ENCODE data around the gene HORMAD2. TPM values are rescaled to one million over a fixed set of nuclear protein-coding genes. Genes with fewer than 3 reads are reported as not detected.

The HORMAD2 gene
- total RNA-seq, 1 donor from 2014 or later: not detected

- no peak for DNase-seq (ENCODE audit: low spot score)
Measured at GRCh38 chr22:30104501-30105156, 24.4 kb downstream of the HORMAD2 start.

GRCh38 chr22:30105483-30105882 lies 25.2 kb downstream of the HORMAD2 start:
- no peak for DNase-seq (ENCODE audit: low spot score)

GRCh38 chr22:30113494-30113893 lies 33.2 kb downstream of the HORMAD2 start:
- DNase-seq (ENCODE audit: low spot score): no peak

GRCh38 chr22:30114361-30114760 lies 34.1 kb downstream of the HORMAD2 start:
- no peak for DNase-seq (ENCODE audit: low spot score)

GRCh38 chr22:30115705-30116104 lies 35.4 kb downstream of the HORMAD2 start:
- DNase-seq (ENCODE audit: low spot score): no peak

GRCh38 chr22:30116362-30117117 lies 36.3 kb downstream of the HORMAD2 start:
- DNase-seq (ENCODE audit: low spot score): no peak

- no peak for DNase-seq (ENCODE audit: low spot score)
Measured at GRCh38 chr22:30117256-30117655, 37.0 kb downstream of the HORMAD2 start.

GRCh38 chr22:30118291-30118690 lies 38.0 kb downstream of the HORMAD2 start:
- no peak for DNase-seq (ENCODE audit: low spot score)

GRCh38 chr22:30121960-30122359 lies 41.7 kb downstream of the HORMAD2 start:
- DNase-seq (ENCODE audit: low spot score): no peak

- no peak for DNase-seq (ENCODE audit: low spot score)
Measured at GRCh38 chr22:30123463-30123862, 43.2 kb downstream of the HORMAD2 start.

- DNase-seq (ENCODE audit: low spot score): no peak
Measured at GRCh38 chr22:30127749-30128166, 47.5 kb downstream of the HORMAD2 start.

- DNase-seq (ENCODE audit: low spot score): no peak
Measured at GRCh38 chr22:30128511-30128910, 48.2 kb downstream of the HORMAD2 start.

GRCh38 chr22:30129636-30130035 lies 49.4 kb downstream of the HORMAD2 start:
- DNase-seq (ENCODE audit: low spot score): no peak

GRCh38 chr22:30132290-30132996 lies 52.2 kb downstream of the HORMAD2 start:
- DNase-seq (ENCODE audit: low spot score): no peak

GRCh38 chr22:30140414-30140813 lies 60.1 kb downstream of the HORMAD2 start:
- DNase-seq (ENCODE audit: low spot score): no peak

- DNase-seq (ENCODE audit: low spot score): no peak
Measured at GRCh38 chr22:30143265-30143664, 63.0 kb downstream of the HORMAD2 start.

GRCh38 chr22:30144391-30144790 lies 64.1 kb downstream of the HORMAD2 start:
- DNase-seq (ENCODE audit: low spot score): no peak

GRCh38 chr22:30150212-30150611 lies 69.9 kb downstream of the HORMAD2 start:
- DNase-seq (ENCODE audit: low spot score): no peak

- DNase-seq (ENCODE audit: low spot score): no peak
Measured at GRCh38 chr22:30158277-30158676, 78.0 kb downstream of the HORMAD2 start.

GRCh38 chr22:30158744-30159500 lies 78.7 kb downstream of the HORMAD2 start:
- no peak for DNase-seq (ENCODE audit: low spot score)

GRCh38 chr22:30159561-30160353 lies 79.5 kb downstream of the HORMAD2 start:
- peak; percentile 24 for DNase-seq (ENCODE audit: low spot score)
